Stimulated activated CD4-positive, alpha-beta T cell treated with anti-CD3 and anti-CD28 coated beads, Interleukin-1b, Interleukin-23, amount 100 ng/mL, for 24 hours (primary cell): ENCODE measurements around the gene CGN.

Experiments
- DNase-seq, 4 experiments: peaks; one replicate each; pipeline ENCODE4 v3.0.0-alpha.2; 2020; ENCODE audit warnings: low read depth in 4 of 4, low spot score in 1 of 4

The CGN gene

DNA sequence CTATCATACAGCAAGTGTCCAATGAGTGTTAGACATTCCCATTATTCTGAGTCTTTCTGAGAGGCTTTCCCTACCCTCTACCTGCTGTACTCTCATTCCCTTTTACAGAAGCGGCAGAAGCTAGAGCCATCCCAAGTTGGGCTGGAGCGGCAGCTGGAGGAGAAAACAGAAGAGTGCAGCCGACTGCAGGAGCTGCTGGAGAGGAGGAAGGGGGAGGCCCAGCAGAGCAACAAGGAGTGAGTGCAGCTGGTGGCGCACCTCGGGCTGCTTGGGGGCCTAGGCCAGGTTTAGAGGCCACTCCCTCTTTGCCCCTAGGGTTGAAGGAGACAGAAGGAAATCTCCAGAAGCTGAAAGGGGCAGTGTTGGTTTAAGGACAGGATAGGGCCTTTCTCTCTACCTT lies 12.1 kb downstream of the CGN start:
- DNase-seq: no peak

GRCh38 chr1:151524736-151525135 lies 13.5 kb downstream of the CGN start:
- no peak for DNase-seq

GRCh38 chr1:151526735-151527525 lies 15.7 kb downstream of the CGN start:
- no peak for DNase-seq

DNA sequence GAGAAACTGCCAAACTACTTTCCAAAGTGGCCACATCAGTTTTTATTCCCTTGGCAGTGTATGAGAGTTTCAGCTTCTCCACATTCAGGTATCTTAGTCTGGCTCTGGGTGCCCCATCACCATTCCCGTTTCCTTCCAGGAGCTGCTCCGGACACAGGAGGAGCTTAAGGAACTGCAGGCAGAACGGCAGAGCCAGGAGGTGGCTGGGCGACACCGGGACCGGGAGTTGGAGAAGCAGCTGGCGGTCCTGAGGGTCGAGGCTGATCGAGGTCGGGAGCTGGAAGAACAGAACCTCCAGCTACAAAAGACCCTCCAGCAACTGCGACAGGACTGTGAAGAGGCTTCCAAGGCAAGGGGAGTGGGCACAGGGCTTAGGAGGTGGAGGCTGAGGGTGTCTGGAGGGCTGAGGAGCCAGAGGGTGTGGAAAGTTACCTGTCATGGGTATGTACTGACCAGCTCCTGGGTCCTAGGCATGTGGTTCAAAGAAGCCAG lies 18.1 kb downstream of the CGN start:
- DNase-seq: no peak

GRCh38 chr1:151529781-151530180 lies 18.6 kb downstream of the CGN start:
- DNase-seq: no peak

DNA sequence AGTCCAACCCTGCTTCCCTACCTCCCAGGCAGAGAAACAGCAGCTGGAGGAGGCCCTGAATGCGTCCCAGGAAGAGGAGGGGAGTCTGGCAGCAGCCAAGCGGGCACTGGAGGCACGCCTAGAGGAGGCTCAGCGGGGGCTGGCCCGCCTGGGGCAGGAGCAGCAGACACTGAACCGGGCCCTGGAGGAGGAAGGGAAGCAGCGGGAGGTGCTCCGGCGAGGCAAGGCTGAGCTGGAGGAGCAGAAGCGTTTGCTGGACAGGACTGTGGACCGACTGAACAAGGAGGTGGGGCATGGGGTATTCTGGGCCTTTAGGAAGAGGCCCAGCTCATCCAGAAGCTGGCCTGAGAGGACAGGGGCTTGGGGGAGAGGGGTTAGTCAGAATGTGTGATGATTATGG lies 19.3 kb downstream of the CGN start:
- no peak for DNase-seq

DNA sequence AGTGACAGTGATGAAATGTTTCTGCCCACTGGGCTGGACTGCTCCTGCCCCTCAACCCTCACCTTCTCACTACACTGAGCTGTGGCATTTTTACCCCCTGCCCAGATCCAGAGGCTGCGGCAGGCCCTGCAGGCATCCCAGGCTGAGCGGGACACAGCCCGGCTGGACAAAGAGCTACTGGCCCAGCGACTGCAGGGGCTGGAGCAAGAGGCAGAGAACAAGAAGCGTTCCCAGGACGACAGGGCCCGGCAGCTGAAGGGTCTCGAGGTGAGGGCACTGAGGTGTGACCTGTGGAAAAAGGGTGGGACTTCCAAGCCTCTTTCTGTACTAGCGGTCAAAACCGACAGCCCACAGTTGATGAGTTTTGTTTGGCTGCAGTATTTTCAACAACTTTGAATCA lies 22.7 kb downstream of the CGN start:
- no peak for DNase-seq

DNA sequence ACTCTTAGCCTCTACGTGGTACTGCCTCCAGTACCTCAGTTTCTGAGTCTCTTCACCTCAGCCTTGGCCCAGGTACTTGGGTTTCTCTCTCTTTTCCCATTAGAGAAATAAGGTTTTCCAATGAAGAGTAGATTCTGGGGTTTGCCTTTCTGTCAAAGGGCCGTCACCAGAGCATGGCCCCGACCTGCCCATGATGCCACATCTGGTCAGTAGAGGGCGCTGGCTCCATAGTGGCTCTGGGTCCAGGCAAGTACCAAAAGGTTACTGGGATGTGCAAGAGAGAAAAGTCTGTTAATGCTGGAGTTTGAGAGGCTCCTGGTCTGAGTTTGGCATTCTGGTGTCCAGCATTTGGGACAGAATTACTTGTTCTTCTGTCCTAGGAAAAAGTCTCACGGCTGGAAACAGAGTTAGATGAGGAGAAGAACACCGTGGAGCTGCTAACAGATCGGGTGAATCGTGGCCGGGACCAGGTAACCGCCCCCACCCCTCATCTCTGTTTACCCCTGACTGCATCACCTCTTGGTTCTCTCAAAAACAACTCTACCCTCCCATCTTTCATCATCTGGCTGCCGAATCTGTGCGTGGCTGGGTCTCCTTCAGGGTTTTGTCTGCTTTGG lies 23.6 kb downstream of the CGN start:
- DNase-seq: peak; percentile 62 to 72 (median 66)

- DNase-seq: no peak
These were observed 24.4 kb downstream of the CGN start for GRCh38 chr1:151535326-151536271.

DNA sequence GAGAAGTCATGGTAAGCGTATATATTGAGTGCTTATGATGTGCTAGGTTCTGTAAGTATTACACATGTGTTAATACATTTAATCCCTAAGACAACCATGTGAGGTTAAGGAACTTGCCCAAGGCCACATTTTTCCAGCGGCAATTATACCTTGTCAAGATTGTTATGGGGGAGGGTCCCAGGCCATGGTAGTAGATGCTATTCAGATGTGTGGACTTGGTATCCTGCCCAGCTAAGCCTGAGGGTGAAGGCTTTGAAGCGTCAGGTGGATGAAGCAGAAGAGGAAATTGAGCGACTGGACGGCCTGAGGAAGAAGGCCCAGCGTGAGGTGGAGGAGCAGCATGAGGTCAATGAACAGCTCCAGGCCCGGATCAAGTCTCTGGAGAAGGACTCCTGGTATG lies 25.3 kb downstream of the CGN start:
- no peak for DNase-seq

GRCh38 chr1:151537112-151537511 lies 25.9 kb downstream of the CGN start:
- DNase-seq: no peak

DNA sequence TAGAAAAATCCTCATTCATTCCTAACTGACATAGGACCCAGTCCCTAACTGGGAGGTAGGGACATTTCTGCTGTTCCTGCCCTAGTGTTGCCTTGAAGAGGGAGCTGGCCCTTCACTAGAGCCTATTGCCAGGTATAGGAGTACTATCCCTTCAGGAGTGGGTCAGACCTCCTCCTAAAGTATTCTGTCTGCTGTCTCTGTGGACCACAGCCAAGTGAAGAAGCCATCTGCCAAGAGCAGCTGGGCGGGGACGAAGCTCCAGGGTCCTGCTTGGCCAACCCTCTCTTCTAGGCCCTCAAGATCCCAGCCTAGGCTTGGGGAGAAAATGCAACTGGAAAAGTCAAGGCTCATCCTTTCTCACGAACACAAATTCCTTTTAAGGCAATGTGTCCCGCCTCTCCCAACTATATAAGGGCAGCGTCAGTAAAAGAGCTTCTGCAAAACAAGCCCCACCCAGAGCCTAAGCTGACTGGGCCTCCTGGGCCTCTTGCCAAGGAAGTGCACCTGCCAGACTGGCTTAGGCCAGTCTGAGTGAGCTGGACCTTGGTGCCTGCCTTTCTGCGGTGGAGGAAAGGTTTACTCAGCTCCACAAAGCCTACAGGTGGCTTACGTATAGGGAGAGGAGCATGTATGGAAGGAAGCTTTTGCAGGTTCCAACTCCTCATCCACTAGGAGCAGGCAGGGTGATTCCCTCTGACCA lies 28.3 kb downstream of the CGN start:
- no peak for DNase-seq

- peak; percentile 82 to 92 (median 87) for DNase-seq
These were observed 29.1 kb downstream of the CGN start, which contains the start of gene TUFT1 for GRCh38 chr1:151540021-151540981. Gene TUFT1, plus strand, starts transcription at chr1:151540309. Its CDS starts 58 bp downstream, at chr1:151540367.

DNA sequence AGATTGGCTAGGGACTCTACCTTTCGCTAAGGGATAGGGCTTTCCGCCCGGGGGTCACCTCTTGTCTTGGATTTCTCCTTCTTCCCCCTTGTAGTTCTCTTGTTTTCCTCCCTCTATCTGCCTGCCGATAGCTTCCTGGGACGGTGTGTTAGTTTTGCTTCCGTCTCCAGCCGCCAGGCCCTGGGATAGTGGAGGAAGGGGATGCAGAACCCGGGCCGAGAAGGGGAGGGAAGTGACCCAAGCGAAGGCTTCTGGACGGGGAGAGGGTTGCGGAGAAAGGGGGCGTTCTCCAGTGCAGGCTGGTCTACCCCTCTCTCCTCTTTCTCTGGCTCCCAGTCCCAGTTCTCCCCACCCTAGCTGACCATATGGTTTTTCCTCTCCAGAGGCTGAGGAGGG lies 29.8 kb downstream of the CGN start:
- DNase-seq: no peak

GRCh38 chr1:151541752-151542151 lies 30.6 kb downstream of the CGN start:
- DNase-seq: no peak

DNA sequence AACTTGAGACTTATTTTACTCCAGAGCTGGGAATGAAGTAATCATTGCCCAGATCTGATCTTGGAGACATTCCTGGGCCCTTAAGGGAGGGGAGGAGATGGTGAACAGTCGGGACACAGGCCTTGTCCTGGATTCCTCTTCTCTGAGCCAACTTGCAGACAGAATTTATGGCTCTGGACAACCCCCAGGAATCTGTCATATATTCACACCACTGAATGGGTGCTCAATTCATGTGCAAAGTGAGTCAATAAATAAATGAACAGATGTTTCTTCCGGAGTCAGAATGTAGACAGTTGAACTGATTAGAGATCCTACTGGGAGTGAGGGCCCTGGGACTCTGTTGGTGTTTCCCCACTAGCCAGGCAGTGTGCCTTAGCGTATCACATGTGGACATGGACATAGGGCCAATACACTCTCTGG lies 31.5 kb downstream of the CGN start:
- no peak for DNase-seq

DNA sequence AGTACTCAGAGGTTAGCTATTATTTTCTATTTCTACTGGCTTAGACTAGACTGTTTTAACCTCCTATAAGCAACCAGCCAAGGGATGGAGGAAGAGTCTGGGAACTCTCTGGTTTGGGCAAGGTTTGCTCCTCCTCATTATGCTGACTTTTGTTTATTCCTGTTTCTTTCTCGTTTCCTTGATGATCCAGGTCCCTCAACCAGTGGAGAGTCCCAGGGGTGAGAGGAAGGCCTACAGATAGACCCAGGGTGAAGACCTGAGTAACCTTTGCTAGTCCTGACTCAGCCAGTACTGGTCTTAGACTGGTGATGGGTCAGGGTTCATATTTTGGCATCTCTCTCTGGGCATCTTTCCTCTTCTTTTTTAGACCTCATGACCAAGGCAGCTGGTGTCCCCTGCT lies 34.4 kb downstream of the CGN start:
- DNase-seq: no peak

DNA sequence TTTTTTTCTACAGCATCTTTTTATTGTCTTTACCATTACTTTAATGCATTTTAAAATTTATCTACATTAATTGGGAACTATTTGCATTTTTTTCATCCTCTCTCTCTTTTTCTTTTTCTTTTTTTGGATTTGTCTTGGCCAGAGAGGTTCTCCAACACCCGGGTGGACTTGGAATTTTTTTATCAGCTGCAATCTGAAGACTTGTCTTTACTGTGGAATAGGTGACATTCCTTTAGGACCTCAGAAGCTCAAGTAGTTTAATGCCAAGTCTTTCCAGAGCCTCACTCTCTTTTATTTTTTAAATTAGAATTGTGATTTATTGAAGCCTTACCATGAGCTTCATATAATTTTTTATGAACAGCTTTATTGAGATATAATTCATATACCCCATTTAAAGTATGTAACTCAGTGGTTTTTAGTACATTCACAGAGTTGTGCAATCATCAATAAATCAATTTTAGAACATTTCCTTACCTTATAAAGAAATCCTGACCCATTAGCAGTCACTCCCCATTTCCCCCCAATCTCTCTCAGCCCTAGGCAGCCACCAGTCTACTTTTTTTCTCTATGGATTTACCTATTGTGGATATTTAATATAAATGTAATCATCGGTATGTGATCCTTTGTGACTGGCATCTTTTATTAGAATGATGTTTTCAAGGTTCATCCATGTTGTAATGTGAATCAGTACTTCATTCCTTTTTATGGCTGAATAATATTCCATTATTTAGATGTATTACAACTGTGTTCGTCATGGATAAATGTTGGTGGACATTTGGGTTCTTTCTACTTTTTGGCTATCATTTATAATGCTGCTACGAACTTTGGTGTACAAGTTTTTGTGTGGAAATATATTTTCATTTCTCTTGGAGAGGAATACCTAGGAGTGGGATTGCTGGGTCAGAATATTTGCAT lies 35.1 kb downstream of the CGN start:
- no peak for DNase-seq
